A549 (cell line): ENCODE results near the gene PMVK. TPM values are rescaled to one million over a fixed set of nuclear protein-coding genes. Genes with fewer than 3 reads are reported as not detected.
A peak's percentile ranks its signal among the peaks of the same experiment; 100 is the strongest.

Experiments used
- ATAC-seq, 2 experiments: fragments of 200-7000 bp in 1 of 2; fragments of >200 bp in 1 of 2; cut with Nextera tagmentation in 1 of 2; cut with Tn5 transposase in 1 of 2; 3 replicates each; pipeline versions ENCODE4 v1.8.0 to v1.9.1; 2018 to 2020; ENCODE audit warnings: mild to moderate bottlenecking in 1 of 2, moderate library complexity in 1 of 2
- CTCF ChIA-PET: fragments of 300-600 bp; sonication (Branson Sonifier 250); formaldehyde crosslinking; extraction: SDS; loops from one replicate; lab custom pipeline; 2021; ENCODE audit warnings: antibody characterized with exemption, inconsistent platforms; lab: Yijun Ruan, JAX
- POLR2A ChIA-PET: fragments of 350-600 bp; formaldehyde crosslinking; extraction: SDS; loops from one replicate; lab custom pipeline; 2021; ENCODE audit warnings: antibody characterized with exemption, inconsistent platforms; lab: Yijun Ruan, JAX
- DNase-seq, 2 experiments: peaks; one replicate each; pipeline versions ENCODE4 v3.0.0 to v3.0.0-alpha.2; 2011 to 2016; ENCODE audit warnings: low read depth in 1 of 2, low spot score in 1 of 2
- FAIRE-seq: peaks from 2 replicates; lab custom pipeline; 2011; peaks lifted over from hg19 to GRCh38; lab: Jason Lieb, UNC
- H3K27ac ChIP-seq, 2 experiments: fragments of >200 bp; sonication (Bioruptor Twin); formaldehyde crosslinking; 3 replicates each; pipeline ENCODE4 v1.5.1; 2016 to 2017
- H3K4me1 ChIP-seq: fragments of >200 bp; sonication (Bioruptor Twin); formaldehyde crosslinking; 3 replicates; pipeline ENCODE4 v1.6.1; 2016
- H3K4me2 ChIP-seq: fragments of >200 bp; sonication (Bioruptor Twin); formaldehyde crosslinking; 3 replicates; pipeline ENCODE4 v1.6.1; 2016
- H3K4me3 ChIP-seq: fragments of >200 bp; sonication (Bioruptor Twin); formaldehyde crosslinking; 3 replicates; pipeline ENCODE4 v1.5.1; 2016
- H3K9me3 ChIP-seq: fragments of >200 bp; sonication (Bioruptor Twin); formaldehyde crosslinking; 3 replicates; pipeline ENCODE4 v1.6.1; 2016
- CHD2 ChIP-seq: fragments of 150-350 bp; IDR thresholded peaks from 2 replicates; pipeline ENCODE4 v1.6.1; 2014; ENCODE audit warnings: low read length; ENCODE audit not compliant: partially characterized antibody
- CHD4 ChIP-seq: fragments of 200-600 bp; sonication (generic); IDR thresholded peaks from 2 replicates; pipeline ENCODE4 v1.6.1; 2016; ENCODE audit warnings: antibody characterized with exemption, mild to moderate bottlenecking, borderline replicate concordance
- EHMT2 ChIP-seq: fragments of 200-600 bp; sonication (generic); IDR thresholded peaks from 2 replicates; pipeline ENCODE4 v1.6.1; 2016; ENCODE audit warnings: antibody characterized with exemption, low read depth, mild to moderate bottlenecking, moderate library complexity
- EP300 ChIP-seq, 2 experiments: fragments of >200 bp; sonication (Bioruptor Twin); formaldehyde crosslinking; IDR thresholded peaks; 2 replicates in 1 of 2; 3 replicates in 1 of 2; pipeline ENCODE4 v1.6.1; 2016 to 2017
- GATA3 ChIP-seq: IDR thresholded peaks from 2 replicates; pipeline ENCODE4 v1.6.1; 2012; ENCODE audit warnings: borderline replicate concordance
- HDAC2 ChIP-seq: fragments of 200-600 bp; sonication (generic); IDR thresholded peaks from 2 replicates; pipeline ENCODE4 v1.6.1; 2016
- HEYL ChIP-seq: fragments of 250-450 bp; sonication (Bioruptor Pico); IDR thresholded peaks from 2 replicates; pipeline ENCODE4 v1.8.0; 2021; ENCODE audit warnings: mild to moderate bottlenecking, moderate library complexity
- KDM5A ChIP-seq: fragments of 200-600 bp; sonication (generic); IDR thresholded peaks from 2 replicates; pipeline ENCODE4 v1.6.1; 2016; ENCODE audit warnings: antibody characterized with exemption, mild to moderate bottlenecking
- MAFK ChIP-seq: fragments of 450-650 bp; IDR thresholded peaks from 2 replicates; pipeline ENCODE4 v1.6.1; 2014; ENCODE audit not compliant: partially characterized antibody
- MAZ ChIP-seq: fragments of 150-350 bp; IDR thresholded peaks from 2 replicates; pipeline ENCODE4 v1.6.1; 2014; ENCODE audit warnings: antibody characterized with exemption, low read depth, low read length, borderline replicate concordance
- NPAS2 ChIP-seq: fragments of 250-450 bp; sonication (Bioruptor Pico); IDR thresholded peaks from 2 replicates; pipeline ENCODE4 v1.8.0; 2022; ENCODE audit warnings: mild to moderate bottlenecking, moderate library complexity, borderline replicate concordance
- NR3C1 ChIP-seq: fragments of >200 bp; sonication (Bioruptor Twin); formaldehyde crosslinking; IDR thresholded peaks from 3 replicates; pipeline ENCODE4 v1.6.1; 2017
- POLR2AphosphoS2 ChIP-seq: conservative IDR thresholded peaks from 2 replicates; pipeline ENCODE4 v1.6.1; 2012; ENCODE audit warnings: low read length, improper control_type of control experiment, inconsistent platforms
- RAD21 ChIP-seq, 2 experiments: fragments of >200 bp in 1 of 2; sonication (Bioruptor Twin) in 1 of 2; formaldehyde crosslinking in 1 of 2; IDR thresholded peaks in 1 of 2; conservative IDR thresholded peaks in 1 of 2; 2 replicates in 1 of 2; 3 replicates in 1 of 2; pipeline ENCODE4 v1.6.1; 2012 to 2018; ENCODE audit warnings: inconsistent platforms in 1 of 2
- RARB ChIP-seq: fragments of 250-450 bp; sonication (Bioruptor Pico); IDR thresholded peaks from 2 replicates; pipeline ENCODE4 v1.8.0; 2021; ENCODE audit warnings: mild to moderate bottlenecking, moderate library complexity
- RCOR1 ChIP-seq: fragments of 150-350 bp; IDR thresholded peaks from 2 replicates; pipeline ENCODE4 v1.6.1; 2014; ENCODE audit warnings: antibody characterized with exemption, low read length, low read depth
- RFX5 ChIP-seq: fragments of 450-650 bp; IDR thresholded peaks from 2 replicates; pipeline ENCODE4 v1.7.1; 2014; ENCODE audit warnings: antibody characterized with exemption, mild to moderate bottlenecking, moderate library complexity
- RNF2 ChIP-seq: fragments of 200-600 bp; sonication (generic); IDR thresholded peaks from 2 replicates; pipeline ENCODE4 v1.6.1; 2016; ENCODE audit warnings: low read depth, mild to moderate bottlenecking, antibody characterized with exemption, moderate library complexity, borderline replicate concordance
- SMC3 ChIP-seq: fragments of >200 bp; sonication (Bioruptor Twin); formaldehyde crosslinking; IDR thresholded peaks from 3 replicates; pipeline ENCODE4 v1.6.1; 2018; ENCODE audit warnings: inconsistent platforms
- TFCP2L1 ChIP-seq: fragments of 250-450 bp; sonication (Bioruptor Pico); IDR thresholded peaks from 2 replicates; pipeline ENCODE4 v1.5.0; 2021; ENCODE audit warnings: mild to moderate bottlenecking
- ZFP36 ChIP-seq: fragments of 450-650 bp; IDR thresholded peaks from 2 replicates; pipeline ENCODE4 v1.6.1; 2014; ENCODE audit warnings: borderline replicate concordance; ENCODE audit not compliant: partially characterized antibody
- ZNF302 ChIP-seq: fragments of 250-450 bp; sonication (Bioruptor Pico); IDR thresholded peaks from 2 replicates; pipeline ENCODE4 v1.9.0; 2021; ENCODE audit warnings: inconsistent platforms, mild to moderate bottlenecking, moderate library complexity
- WGBS: methylation state at CpG from one replicate; pipeline ENCODE4 v1.1.6; 2017; ENCODE audit errors: missing lambda C conversion rate; 5-methylcytosine and 5-hydroxymethylcytosine counted together
- polyA plus RNA-seq, 4 experiments: library from polyadenylated mRNA; depleted of rRNA in 3 of 4; stranded (reverse); fragments of >200 nt; fragmentation: RNase III in 1 of 4; extraction: RNeasy Plus Mini Kit Qiagen cat#74134 plus additional on column Dnase treatment in 1 of 4; gene quantifications; 2 replicates in 3 of 4; 3 replicates in 1 of 4; pipeline ENCODE4 v1.2.3, GENCODE V29; 2011 to 2017
- TF ChIP-seq, protein P1 (sequence below): IDR thresholded peaks from 2 replicates; pipeline ENCODE4 v1.6.1; 2012; ENCODE audit warnings: low read depth, borderline replicate concordance
- TF ChIP-seq, protein P2 (sequence below): IDR thresholded peaks from 2 replicates; pipeline ENCODE4 v1.6.1; 2012
- TF ChIP-seq, protein P3 (sequence below): fragments of 450-650 bp; IDR thresholded peaks from 2 replicates; pipeline ENCODE4 v1.6.1; 2014; ENCODE audit warnings: antibody characterized with exemption
- TF ChIP-seq, protein P4 (sequence below): fragments of 250-450 bp; sonication (Bioruptor Pico); IDR thresholded peaks from 2 replicates; pipeline ENCODE4 v1.5.0; 2020; ENCODE audit warnings: low read depth, mild to moderate bottlenecking, moderate library complexity
- TF ChIP-seq, protein P5 (sequence below): fragments of >200 bp; sonication (Bioruptor Twin); formaldehyde crosslinking; IDR thresholded peaks from 3 replicates; pipeline ENCODE4 v1.5.1; 2016
- TF ChIP-seq, protein P6 (sequence below): IDR thresholded peaks from 2 replicates; pipeline ENCODE4 v1.6.1; 2012

The PMVK gene
- polyA plus RNA-seq, 2 of the 4 experiments (the other 2 are of a cell fraction): 35.7 to 52.0 TPM

DNA sequence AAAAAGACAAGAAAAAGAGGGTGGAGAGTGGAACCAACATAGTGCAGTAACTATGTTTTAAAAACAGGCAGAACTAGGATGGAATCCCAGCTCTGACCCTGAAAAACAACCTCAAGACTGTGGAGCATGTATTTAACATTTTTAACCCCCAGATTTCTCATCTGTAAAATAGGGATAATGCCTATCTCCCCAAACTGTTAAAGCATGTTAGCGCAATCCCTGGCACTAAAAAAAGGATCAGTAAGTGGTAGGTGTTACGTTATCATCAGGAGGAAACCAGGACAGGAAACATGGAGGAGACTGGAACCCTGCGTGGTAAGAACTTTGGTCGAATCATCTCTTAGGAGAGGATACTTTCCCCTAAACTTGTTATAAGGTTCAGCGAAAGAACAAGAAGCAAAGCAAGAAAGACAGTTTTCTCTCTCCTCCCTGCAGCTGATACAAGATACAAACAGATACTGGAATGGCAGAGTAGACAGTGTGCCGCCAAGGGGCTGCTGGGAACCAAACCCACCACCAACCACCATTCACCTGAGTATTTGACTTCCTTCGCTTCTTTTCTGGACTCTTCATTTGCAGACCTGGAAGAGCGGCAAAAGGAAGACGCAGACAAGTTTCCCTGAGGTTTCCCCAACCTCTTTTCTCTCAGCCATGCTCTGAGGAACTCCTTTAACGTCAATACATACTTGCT lies 24.1 kb upstream of the PMVK start:
- ATAC-seq (no peak), FAIRE-seq (no peak), DNase-seq (no peak)
- Histone ChIP-seq H3K4me3 (peak overlapping the region; percentile 74), H3K4me1 (peaks cover 32% of the 10 kb centered on the region), H3K4me2 (peak overlapping the region; percentile 99), H3K27ac (peak overlapping the region; percentile 97), H3K9me3 (no peaks in the 10 kb centered on the region)
- WGBS: 39% methylated on average over 10 of the region's 10 CpGs
- ChIA-PET POLR2A (interaction anchor here (0.7 to 2.8 kb wide), 7 partner anchors 12 to 104 kb away, joined by 3 to 67 read pairs (median 4); partner anchors contain the start of genes CKS1B, EFNA4, FLAD1 and SHC1), CTCF (interaction anchor here (1.1 to 3.4 kb wide), 5 partner anchors 8 to 401 kb away, joined by 3 to 19 read pairs (median 7); partner anchors contain the start of gene PMVK)
- TF ChIP-seq GATA3: no peak
- TF ChIP-seq RNF2: no peak
- TF ChIP-seq CHD4: no peak
- TF ChIP-seq, protein P1, sequence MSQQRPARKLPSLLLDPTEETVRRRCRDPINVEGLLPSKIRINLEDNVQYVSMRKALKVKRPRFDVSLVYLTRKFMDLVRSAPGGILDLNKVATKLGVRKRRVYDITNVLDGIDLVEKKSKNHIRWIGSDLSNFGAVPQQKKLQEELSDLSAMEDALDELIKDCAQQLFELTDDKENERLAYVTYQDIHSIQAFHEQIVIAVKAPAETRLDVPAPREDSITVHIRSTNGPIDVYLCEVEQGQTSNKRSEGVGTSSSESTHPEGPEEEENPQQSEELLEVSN: no peak
- no peak for TF ChIP-seq POLR2AphosphoS2
- TF ChIP-seq, protein P2, sequence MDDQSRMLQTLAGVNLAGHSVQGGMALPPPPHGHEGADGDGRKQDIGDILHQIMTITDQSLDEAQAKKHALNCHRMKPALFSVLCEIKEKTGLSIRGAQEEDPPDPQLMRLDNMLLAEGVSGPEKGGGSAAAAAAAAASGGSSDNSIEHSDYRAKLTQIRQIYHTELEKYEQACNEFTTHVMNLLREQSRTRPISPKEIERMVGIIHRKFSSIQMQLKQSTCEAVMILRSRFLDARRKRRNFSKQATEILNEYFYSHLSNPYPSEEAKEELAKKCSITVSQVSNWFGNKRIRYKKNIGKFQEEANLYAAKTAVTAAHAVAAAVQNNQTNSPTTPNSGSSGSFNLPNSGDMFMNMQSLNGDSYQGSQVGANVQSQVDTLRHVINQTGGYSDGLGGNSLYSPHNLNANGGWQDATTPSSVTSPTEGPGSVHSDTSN: no peak
- no peak for TF ChIP-seq NR3C1
- TF ChIP-seq NPAS2 (CRISPR knock-in tag): no peak
- no peak for TF ChIP-seq EP300 (IDR thresholded peaks at IDR 0.05)
- TF ChIP-seq MAFK: no peak
- TF ChIP-seq, protein P3, sequence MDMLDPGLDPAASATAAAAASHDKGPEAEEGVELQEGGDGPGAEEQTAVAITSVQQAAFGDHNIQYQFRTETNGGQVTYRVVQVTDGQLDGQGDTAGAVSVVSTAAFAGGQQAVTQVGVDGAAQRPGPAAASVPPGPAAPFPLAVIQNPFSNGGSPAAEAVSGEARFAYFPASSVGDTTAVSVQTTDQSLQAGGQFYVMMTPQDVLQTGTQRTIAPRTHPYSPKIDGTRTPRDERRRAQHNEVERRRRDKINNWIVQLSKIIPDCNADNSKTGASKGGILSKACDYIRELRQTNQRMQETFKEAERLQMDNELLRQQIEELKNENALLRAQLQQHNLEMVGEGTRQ: no peak
- TF ChIP-seq, protein P4, sequence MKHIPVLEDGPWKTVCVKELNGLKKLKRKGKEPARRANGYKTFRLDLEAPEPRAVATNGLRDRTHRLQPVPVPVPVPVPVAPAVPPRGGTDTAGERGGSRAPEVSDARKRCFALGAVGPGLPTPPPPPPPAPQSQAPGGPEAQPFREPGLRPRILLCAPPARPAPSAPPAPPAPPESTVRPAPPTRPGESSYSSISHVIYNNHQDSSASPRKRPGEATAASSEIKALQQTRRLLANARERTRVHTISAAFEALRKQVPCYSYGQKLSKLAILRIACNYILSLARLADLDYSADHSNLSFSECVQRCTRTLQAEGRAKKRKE (CRISPR knock-in tag): no peak
- no peak for TF ChIP-seq HDAC2
- no peak for TF ChIP-seq RAD21 (conservative IDR thresholded peaks at IDR 0.05 in 1 of 2, IDR thresholded peaks at IDR 0.05 in 1 of 2)

DNA sequence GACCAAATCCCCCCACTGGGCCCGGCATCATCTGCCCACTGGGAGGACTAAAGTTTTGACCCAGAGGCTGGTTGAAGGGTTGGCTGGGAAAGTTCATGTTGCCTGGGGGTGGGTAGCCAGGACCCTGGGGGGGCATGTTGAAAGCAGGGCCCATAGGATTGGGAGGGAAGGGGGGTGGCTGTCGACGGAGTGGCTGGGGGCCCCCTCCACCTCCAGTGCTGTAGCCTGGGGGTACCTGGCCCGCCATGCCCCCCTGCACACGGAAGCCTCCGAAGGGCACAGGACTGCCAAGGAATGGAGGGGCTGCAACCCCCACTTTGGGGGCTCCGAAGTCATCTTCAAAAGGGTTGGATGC lies 22.9 kb upstream of the PMVK start:
- ATAC-seq (no peak), DNase-seq (no peak), FAIRE-seq (no peak)
- ChIA-PET CTCF (interaction anchor here (0.7 to 1.2 kb wide), 2 partner anchors 25 to 125 kb away, joined by 3 read pairs; no protein-coding TSS in a partner anchor), POLR2A (no interaction called here)
- Histone ChIP-seq H3K27ac (no peak overlapping the region), H3K4me3 (no peak overlapping the region), H3K4me1 (peaks cover 39% of the 10 kb centered on the region), H3K9me3 (no peaks in the 10 kb centered on the region), H3K4me2 (no peak overlapping the region)
- TF ChIP-seq ZFP36: no peak
- TF ChIP-seq RCOR1: no peak
- no peak for TF ChIP-seq EHMT2
- no peak for TF ChIP-seq ZNF302 (CRISPR knock-in tag)
- WGBS: 94% methylated on average over 7 of the region's 7 CpGs

DNA sequence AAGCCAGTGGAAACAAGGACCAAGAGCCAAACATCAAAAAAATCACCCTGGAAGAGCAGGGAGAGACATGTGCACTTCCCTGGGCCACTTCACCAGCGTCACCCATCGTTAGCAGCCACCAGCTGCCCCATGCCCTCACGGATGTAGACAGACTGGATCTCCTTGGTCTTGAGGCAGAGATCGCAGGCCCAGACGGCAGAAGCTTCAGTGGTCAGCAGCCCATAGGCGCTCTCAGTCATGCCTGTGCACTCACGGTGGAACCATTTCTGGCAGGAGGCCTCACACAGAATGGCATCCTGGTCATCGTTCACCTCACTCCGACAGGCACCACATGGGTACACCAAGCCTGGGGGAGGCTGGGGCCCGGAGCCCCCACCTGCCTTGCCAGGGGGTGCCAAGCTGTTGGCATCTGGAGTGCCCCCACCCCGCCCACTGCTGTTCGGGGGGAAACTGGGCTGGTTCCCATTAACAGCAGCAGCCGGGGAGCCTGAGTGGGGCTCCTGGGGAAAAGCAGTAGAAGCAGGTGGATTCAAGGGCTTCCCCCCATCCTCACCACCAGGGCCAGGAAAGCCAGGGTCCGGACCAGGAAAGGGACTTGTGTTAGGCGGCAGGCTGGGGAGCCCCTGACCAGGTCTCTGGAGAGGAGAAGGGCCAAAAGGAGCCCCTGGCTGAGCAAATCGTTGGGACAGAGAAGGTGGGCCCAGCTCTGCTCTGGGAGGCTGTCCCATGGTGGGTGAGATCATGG lies 22.3 kb upstream of the PMVK start:
- Histone ChIP-seq H3K9me3 (no peaks in the 10 kb centered on the region), H3K4me1 (peaks cover 39% of the 10 kb centered on the region), H3K27ac (no peak overlapping the region), H3K4me2 (no peak overlapping the region), H3K4me3 (no peak overlapping the region)
- ATAC-seq (no peak), DNase-seq (no peak), FAIRE-seq (no peak)
- POLR2A ChIA-PET: no interaction called here
- CTCF ChIA-PET: interaction anchor here (0.7 to 1.5 kb wide), 3 partner anchors 25 to 133 kb away, joined by 3 read pairs; no protein-coding TSS in a partner anchor
- WGBS: 92% methylated on average over 15 of the region's 16 CpGs
- TF ChIP-seq, protein P5, sequence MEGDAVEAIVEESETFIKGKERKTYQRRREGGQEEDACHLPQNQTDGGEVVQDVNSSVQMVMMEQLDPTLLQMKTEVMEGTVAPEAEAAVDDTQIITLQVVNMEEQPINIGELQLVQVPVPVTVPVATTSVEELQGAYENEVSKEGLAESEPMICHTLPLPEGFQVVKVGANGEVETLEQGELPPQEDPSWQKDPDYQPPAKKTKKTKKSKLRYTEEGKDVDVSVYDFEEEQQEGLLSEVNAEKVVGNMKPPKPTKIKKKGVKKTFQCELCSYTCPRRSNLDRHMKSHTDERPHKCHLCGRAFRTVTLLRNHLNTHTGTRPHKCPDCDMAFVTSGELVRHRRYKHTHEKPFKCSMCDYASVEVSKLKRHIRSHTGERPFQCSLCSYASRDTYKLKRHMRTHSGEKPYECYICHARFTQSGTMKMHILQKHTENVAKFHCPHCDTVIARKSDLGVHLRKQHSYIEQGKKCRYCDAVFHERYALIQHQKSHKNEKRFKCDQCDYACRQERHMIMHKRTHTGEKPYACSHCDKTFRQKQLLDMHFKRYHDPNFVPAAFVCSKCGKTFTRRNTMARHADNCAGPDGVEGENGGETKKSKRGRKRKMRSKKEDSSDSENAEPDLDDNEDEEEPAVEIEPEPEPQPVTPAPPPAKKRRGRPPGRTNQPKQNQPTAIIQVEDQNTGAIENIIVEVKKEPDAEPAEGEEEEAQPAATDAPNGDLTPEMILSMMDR: no peak
- TF ChIP-seq TFCP2L1 (no peak), KDM5A (no peak), RARB (CRISPR knock-in tag) (no peak), CHD2 (no peak), MAFK (no peak), NR3C1 (no peak), HEYL (CRISPR knock-in tag) (no peak), SMC3 (no peak), RFX5 (no peak), EP300 (IDR thresholded peaks at IDR 0.05) (no peak), MAZ (no peak)
- TF ChIP-seq, protein P6, sequence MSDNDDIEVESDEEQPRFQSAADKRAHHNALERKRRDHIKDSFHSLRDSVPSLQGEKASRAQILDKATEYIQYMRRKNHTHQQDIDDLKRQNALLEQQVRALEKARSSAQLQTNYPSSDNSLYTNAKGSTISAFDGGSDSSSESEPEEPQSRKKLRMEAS: no peak
